HG02870 (cell line): ENCODE results near the gene RASA2.

Experiments used
- ATAC-seq: cut with Tn5 transposase; IDR thresholded peaks from one replicate; pipeline ENCODE4 v1.9.1; 2021; ENCODE audit warnings: mild to moderate bottlenecking, moderate library complexity; ENCODE audit not compliant: unreplicated experiment

The RASA2 gene

DNA sequence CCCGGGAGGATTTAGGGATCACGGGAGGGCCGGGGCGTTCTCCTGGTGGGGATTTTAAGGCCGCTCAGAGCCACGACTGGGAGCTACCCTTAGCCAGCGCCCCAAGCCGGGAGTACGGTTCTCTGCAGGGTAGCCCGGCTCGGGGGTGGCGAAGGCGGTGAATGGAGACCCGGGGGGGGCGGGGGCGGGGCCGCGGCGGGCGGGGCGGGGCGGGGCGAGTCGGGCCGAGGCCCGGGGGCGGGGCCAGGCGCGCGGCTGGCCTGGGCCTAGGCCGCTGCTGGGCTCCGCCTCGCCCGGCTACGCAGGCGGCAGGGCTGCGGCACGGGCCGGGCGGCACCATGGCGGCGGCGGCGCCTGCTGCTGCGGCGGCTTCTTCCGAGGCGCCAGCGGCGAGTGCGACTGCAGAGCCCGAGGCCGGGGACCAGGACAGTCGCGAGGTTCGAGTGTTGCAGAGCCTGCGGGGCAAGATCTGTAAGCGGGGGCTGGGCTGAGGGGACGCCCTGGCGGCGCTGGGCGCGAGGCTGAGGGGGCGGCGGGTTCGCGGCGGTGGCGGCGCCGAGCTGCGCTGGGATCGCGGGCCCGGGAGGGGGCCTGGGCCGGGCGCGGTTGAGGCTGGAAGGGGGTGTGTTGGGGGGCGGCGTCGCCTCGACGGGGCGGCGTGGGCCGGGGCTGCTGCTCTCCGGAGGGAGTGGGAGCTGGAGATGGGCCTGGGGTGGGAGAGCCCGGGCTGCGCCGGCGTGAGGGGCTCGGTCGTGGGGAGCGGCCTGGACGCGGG is at the start of gene RASA2:
RASA2 (plus strand) TSS at position 282 of the 775 bp plus-strand sequence; CDS start at position 339, 57 bp downstream.
- peak; percentile 56 for ATAC-seq

DNA sequence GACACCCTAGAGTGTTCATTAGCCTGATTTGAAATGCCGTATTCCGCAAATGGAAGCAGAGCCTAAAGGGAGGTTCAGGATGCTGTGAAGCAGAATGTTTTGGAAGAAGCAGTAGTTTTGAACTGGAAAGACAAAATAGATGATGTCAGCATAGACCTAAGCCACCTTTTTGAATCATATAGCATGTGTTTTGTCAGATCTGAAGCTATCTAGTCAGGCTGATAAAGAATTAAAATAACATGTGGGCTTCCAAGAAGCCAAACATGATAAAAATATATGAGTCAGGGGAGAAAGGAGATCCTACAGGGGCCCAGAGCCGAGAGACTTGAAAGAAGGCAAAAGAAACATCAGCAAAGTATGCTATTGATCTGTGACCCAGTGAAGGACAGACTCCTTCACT is 47.2 kb upstream of the RASA2 start:
- ATAC-seq, result no peak

GRCh38 chr3:141440942-141441341 is 45.9 kb upstream of the RASA2 start:
- peak; percentile 15 for ATAC-seq

DNA sequence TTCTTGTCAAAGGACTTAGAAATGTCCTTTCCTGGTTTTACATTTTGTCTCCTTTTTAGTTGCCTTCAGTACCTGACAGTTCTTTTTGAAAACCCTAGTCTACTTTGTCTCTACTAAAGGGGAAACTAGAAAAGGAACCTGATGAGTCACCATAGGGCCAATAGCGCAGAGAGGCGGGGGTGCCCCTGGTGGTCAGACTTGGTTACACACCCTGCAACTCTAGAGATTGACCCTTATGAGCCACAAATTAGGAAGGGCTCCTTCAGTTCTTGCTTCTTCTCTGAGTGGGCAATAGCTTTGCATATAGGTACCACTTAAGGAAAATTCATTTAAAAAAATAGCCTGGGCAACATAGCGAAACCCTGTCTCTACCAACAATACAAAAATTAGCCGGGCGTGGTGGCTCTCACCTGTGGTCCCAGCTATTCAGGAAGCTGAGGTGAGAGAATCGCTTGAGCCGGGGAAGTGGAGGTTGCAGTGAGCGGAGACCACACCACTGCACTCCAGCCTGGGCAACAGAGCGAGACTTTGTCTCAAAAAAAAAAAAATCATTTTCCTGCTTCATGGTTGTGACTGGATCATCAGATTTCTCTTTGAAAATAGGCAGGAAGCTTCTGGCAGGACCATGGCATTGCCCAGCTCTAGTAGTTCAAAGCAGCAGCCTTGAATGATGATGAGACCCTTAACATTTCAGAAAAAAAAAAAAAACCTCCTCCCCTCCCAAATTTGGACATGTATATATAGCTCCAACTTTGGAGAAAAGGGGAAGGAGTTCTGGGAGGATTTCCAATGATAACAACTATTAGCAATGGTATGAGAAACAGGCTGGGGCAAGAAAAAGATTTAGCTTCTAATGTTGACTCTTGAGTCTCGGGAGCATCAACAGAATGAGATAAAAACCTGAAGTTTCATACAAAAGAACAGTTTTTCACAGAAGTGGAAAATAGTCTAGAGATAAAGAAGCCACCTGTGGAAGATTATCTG is 45.2 kb upstream of the RASA2 start:
- peak; percentile 91 for ATAC-seq

DNA sequence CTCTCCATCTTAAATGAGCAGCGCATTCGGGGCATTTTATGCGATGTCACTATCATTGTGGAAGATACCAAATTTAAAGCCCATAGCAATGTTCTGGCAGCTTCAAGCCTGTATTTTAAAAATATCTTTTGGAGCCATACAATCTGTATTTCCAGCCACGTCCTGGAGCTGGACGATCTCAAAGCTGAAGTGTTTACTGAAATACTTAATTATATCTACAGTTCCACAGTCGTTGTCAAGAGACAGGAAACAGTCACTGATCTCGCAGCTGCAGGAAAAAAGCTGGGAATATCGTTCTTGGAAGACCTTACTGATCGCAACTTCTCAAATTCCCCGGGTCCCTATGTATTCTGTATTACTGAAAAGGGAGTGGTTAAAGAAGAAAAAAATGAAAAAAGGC is 44.4 kb upstream of the RASA2 start:
- ATAC-seq, result no peak

GRCh38 chr3:141442914-141443313 is 43.9 kb upstream of the RASA2 start:
- ATAC-seq, result no peak

GRCh38 chr3:141444586-141445285 is 42.1 kb upstream of the RASA2 start:
- ATAC-seq, result no peak

DNA sequence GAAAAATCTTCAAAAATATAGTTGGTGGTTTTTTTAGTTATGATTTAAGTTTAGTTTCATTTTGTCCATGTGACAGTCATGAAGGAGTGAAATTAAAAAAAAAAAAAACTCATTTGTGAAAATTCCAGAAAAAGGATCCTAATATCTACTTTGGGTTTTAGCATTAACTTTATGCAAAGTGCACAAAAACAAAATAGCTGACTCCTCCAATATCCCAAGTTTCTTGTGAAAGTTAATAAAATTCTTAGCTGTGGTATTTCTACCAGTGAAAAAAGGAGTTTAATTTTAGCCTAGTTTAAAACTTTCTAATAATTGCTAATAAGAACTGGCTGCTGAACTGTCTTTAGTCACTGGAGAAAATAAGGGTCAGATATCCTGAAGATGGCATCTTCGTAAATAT is 40.8 kb upstream of the RASA2 start:
- ATAC-seq, result no peak

- ATAC-seq, result no peak
Observed at GRCh38 chr3:141446737-141447136, 40.1 kb upstream of the RASA2 start.

- ATAC-seq, result no peak
Observed at GRCh38 chr3:141447383-141447782, 39.4 kb upstream of the RASA2 start.

DNA sequence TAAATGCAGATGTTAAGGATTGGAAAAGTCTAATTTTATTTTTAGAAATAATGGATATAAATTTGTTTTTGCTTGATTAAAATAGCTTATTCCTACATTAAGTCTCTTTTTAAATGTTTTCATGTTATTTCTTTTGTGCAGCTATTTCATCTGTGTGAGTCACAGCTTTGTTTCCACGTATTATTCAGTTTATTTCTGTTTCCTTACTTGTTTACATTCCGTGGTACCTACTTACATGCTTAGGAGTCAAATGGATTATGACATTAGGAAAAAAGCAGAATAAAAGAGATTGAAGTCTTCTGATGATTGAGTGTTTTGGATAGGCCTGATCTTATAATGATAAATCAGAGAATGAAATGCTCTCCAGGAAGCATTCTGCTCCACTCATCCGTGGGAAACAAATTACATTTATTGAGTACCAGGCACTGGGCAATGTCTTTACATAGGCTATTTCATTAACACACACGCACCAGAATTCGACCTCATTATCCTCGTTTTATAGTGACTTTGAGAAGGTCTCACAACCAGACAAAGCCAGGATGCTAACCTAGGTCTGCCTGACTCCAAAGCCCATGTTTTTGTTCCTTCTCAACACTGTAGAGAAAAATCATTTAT is 38.1 kb upstream of the RASA2 start:
- no peak for ATAC-seq

DNA sequence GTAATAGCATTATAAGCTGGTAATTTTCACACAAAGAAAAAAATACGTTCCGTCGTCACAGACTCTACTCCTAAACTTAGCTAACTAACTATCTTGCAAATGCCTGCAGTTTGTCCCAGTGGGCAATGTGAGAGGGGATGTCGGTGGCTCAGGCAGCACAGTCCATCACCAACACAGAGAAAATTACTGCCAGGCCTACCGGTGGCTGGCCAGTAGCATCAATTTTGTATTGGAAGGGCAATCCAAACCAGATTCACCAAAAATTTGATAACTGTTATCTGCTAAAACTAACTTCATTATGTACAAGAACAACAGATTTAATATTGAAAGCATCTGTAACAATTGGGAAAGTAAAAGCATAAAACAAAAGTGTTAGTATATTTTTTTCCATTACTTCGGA is 37.4 kb upstream of the RASA2 start:
- ATAC-seq, result no peak

- no peak for ATAC-seq
Observed at GRCh38 chr3:141450727-141451375, 36.0 kb upstream of the RASA2 start.

- ATAC-seq, result peak; percentile 84
Observed at GRCh38 chr3:141452045-141452444, 34.8 kb upstream of the RASA2 start.

GRCh38 chr3:141452773-141453172 is 34.1 kb upstream of the RASA2 start:
- ATAC-seq, result no peak

- no peak for ATAC-seq
Observed at GRCh38 chr3:141454054-141454453, 32.8 kb upstream of the RASA2 start.

DNA sequence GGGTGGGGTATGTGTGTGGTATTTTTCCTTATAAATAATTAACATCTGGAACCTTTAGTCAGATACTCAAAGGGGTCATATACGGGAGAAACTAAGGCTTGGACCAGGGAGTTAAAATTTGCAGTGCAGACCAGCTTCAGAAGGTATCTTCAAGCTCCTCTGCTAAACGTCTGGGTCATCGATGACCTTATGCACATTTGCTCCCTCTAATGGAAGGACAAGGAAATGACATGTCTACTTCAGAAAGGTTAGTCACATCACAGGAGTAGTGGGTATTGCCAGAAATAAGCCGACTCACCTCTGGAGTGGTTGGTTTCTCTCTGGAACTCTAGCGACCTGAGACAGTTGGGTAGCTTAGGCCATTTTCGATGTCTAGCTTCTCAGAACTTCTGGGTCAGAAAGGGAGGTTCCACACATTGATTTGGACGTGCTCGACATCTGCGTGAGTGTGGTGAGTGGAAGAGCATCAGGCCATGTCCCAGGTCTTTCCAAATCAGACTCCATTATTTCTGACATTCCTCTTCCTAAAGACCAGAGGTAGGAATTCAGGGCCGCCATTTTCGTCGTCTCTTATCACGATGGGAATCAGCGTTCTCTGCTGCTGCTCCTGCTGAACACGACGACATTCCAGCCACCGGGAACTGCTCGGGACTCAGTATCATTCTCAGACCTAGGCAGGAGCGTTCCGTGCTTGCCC is 31.8 kb upstream of the RASA2 start:
- no peak for ATAC-seq

DNA sequence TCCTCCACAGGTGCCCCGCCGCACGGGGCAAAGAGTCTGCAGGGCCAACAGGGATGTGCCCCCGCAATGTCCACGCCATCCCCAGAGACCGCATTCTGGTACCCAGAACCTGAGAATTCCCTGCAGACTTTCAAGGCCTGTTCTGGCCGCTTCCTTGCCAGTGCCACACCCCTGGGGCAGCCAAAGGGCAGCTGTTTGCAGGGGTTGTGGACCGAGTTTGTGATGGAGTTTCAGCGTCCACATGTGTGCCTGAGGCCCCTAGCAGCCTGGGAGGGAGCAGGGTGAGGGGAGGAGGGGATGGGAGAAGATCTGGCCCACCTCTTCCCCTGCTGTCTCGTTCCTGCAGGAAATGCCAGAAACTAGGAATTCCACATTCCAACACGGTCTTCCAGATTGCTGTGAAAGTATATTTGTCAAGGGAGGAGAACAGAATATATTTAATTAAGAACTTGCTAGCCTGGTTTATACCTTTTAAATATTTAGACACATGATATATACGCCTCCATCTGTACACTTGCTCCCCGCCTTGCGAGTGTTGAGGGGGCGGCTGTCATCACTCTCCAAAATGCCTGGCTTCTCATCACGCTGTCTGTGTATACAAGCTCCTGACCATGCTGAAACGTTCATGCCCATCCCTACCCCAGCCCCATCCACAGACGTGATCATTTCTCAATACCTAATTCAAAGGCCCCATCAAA is 31.1 kb upstream of the RASA2 start:
- ATAC-seq, result no peak

DNA sequence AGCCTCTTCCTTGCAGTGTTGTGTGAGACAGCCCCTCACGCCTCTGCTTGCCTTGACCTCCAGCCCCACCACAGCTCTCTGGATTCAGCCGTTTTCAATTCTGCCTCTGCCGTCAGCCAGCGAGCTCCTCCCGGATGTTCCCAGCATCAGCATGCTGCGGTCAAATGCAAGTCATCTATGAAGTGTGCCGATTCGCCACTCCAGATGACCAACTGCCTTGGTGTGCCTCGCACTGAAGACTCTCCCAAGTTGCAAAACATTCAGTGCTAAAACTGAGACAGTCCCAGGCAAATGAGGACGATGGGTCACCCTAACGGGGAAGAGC is 30.6 kb upstream of the RASA2 start:
- no peak for ATAC-seq
